ENCODE results near the gene RXRA.

The RXRA gene

GRCh38 chr9:134353539-134353938 lies 27.3 kb downstream of the RXRA start:
- Histone ChIP-seq H3K27ac (no peak overlapping the region), H3K9me3 (ENCODE audit: low read depth, low read length) (no peaks in the 10 kb centered on the region), H3K36me3 (ENCODE audit: insufficient read depth, low read length) (no peaks in the 10 kb centered on the region), H3K9ac (ENCODE audit: insufficient read length) (no peak overlapping the region), H3K4me3 (no peak overlapping the region)
- no peak for DNase-seq (ENCODE audit: low read depth, low spot score)
- no peak for TF ChIP-seq FOXP2 (optimal IDR thresholded peaks at IDR 0.05; ENCODE audit: control extremely low read depth, extremely low read length, insufficient read depth)
- no peak for TF ChIP-seq POLR2AphosphoS5 (IDR thresholded peaks at IDR 0.05; ENCODE audit: borderline replicate concordance, low read depth, low read length)
- TF ChIP-seq EZH2 (IDR thresholded peaks at IDR 0.05), result no peak

- no peak for TF ChIP-seq POLR2AphosphoS5 (IDR thresholded peaks at IDR 0.05; ENCODE audit: borderline replicate concordance, low read depth, low read length)
- TF ChIP-seq EZH2 (IDR thresholded peaks at IDR 0.05), result no peak
- no peak for TF ChIP-seq FOXP2 (optimal IDR thresholded peaks at IDR 0.05; ENCODE audit: control extremely low read depth, extremely low read length, insufficient read depth)
- DNase-seq (ENCODE audit: low read depth, low spot score), result no peak
- no peak overlapping the region for H3K27ac ChIP-seq
These were observed 28.9 kb downstream of the RXRA start for GRCh38 chr9:134355158-134355557.

GRCh38 chr9:134355561-134356279 lies 29.5 kb downstream of the RXRA start:
- no peak overlapping the region for H3K4me3 ChIP-seq
- H3K9ac ChIP-seq (ENCODE audit: insufficient read length), result no peak overlapping the region
- no peaks in the 10 kb centered on the region for H3K36me3 ChIP-seq (ENCODE audit: insufficient read depth, low read length)
- no peak overlapping the region for H3K27ac ChIP-seq
- TF ChIP-seq EZH2 (IDR thresholded peaks at IDR 0.05), result no peak
- TF ChIP-seq POLR2AphosphoS5 (IDR thresholded peaks at IDR 0.05; ENCODE audit: borderline replicate concordance, low read depth, low read length), result no peak
- TF ChIP-seq FOXP2 (optimal IDR thresholded peaks at IDR 0.05; ENCODE audit: control extremely low read depth, extremely low read length, insufficient read depth), result no peak
- H3K9me3 ChIP-seq (ENCODE audit: low read depth, low read length), result no peaks in the 10 kb centered on the region
- no peak for DNase-seq (ENCODE audit: low read depth, low spot score)

More at GRCh38 chr9:134355158-134355557, 28.9 kb downstream of the RXRA start:
- H3K9ac ChIP-seq (ENCODE audit: insufficient read length), result no peak overlapping the region
- no peak overlapping the region for H3K4me3 ChIP-seq
- no peaks in the 10 kb centered on the region for H3K9me3 ChIP-seq (ENCODE audit: low read depth, low read length)
- H3K36me3 ChIP-seq (ENCODE audit: insufficient read depth, low read length), result no peaks in the 10 kb centered on the region

- H3K27ac ChIP-seq, result peak overlapping the region; percentile 54
- H3K4me3 ChIP-seq, result no peak overlapping the region
- no peak overlapping the region for H3K9ac ChIP-seq (ENCODE audit: insufficient read length)
- DNase-seq (ENCODE audit: low read depth, low spot score), result no peak
- no peak for TF ChIP-seq FOXP2 (optimal IDR thresholded peaks at IDR 0.05; ENCODE audit: control extremely low read depth, extremely low read length, insufficient read depth)
- TF ChIP-seq POLR2AphosphoS5 (IDR thresholded peaks at IDR 0.05; ENCODE audit: borderline replicate concordance, low read depth, low read length), result no peak
- TF ChIP-seq EZH2 (IDR thresholded peaks at IDR 0.05), result no peak
- H3K36me3 ChIP-seq (ENCODE audit: insufficient read depth, low read length), result no peaks in the 10 kb centered on the region
- no peaks in the 10 kb centered on the region for H3K9me3 ChIP-seq (ENCODE audit: low read depth, low read length)
These were observed 30.5 kb downstream of the RXRA start for GRCh38 chr9:134356496-134357470.

GRCh38 chr9:134357631-134358025 lies 31.4 kb downstream of the RXRA start:
- no peak for TF ChIP-seq POLR2AphosphoS5 (IDR thresholded peaks at IDR 0.05; ENCODE audit: borderline replicate concordance, low read depth, low read length)
- H3K27ac ChIP-seq, result 0 out of 2 replicates have a peak overlapping the region, but pooled peaks have one; percentile 54
- no peak for DNase-seq (ENCODE audit: low read depth, low spot score)
- no peak overlapping the region for H3K4me3 ChIP-seq
- no peaks in the 10 kb centered on the region for H3K36me3 ChIP-seq (ENCODE audit: insufficient read depth, low read length)
- no peaks in the 10 kb centered on the region for H3K9me3 ChIP-seq (ENCODE audit: low read depth, low read length)
- H3K9ac ChIP-seq (ENCODE audit: insufficient read length), result no peak overlapping the region

- H3K9ac ChIP-seq (ENCODE audit: insufficient read length), result no peak overlapping the region
- H3K27ac ChIP-seq, result peak overlapping the region; percentile 62; the same call in 1 of the 2 replicates
- no peaks in the 10 kb centered on the region for H3K36me3 ChIP-seq (ENCODE audit: insufficient read depth, low read length)
- H3K9me3 ChIP-seq (ENCODE audit: low read depth, low read length), result no peaks in the 10 kb centered on the region
- DNase-seq (ENCODE audit: low read depth, low spot score), result no peak
- no peak for TF ChIP-seq EZH2 (IDR thresholded peaks at IDR 0.05)
- TF ChIP-seq FOXP2 (optimal IDR thresholded peaks at IDR 0.05; ENCODE audit: control extremely low read depth, extremely low read length, insufficient read depth), result no peak
- TF ChIP-seq POLR2AphosphoS5 (IDR thresholded peaks at IDR 0.05; ENCODE audit: borderline replicate concordance, low read depth, low read length), result no peak
- no peak overlapping the region for H3K4me3 ChIP-seq
These were observed 31.9 kb downstream of the RXRA start for GRCh38 chr9:134358026-134358661.

- TF ChIP-seq POLR2AphosphoS5 (IDR thresholded peaks at IDR 0.05; ENCODE audit: borderline replicate concordance, low read depth, low read length), result no peak
- no peak for TF ChIP-seq EZH2 (IDR thresholded peaks at IDR 0.05)
- no peak for TF ChIP-seq FOXP2 (optimal IDR thresholded peaks at IDR 0.05; ENCODE audit: control extremely low read depth, extremely low read length, insufficient read depth)
- H3K9me3 ChIP-seq (ENCODE audit: low read depth, low read length), result no peaks in the 10 kb centered on the region
- H3K9ac ChIP-seq (ENCODE audit: insufficient read length), result no peak overlapping the region
- peak overlapping the region; percentile 62; the same call in 1 of the 2 replicates for H3K27ac ChIP-seq
- no peaks in the 10 kb centered on the region for H3K36me3 ChIP-seq (ENCODE audit: insufficient read depth, low read length)
- H3K4me3 ChIP-seq, result no peak overlapping the region
- no peak for DNase-seq (ENCODE audit: low read depth, low spot score)
These were observed 32.5 kb downstream of the RXRA start for GRCh38 chr9:134358662-134359319.
